ENCODE results near the gene UPP1.

Gene UPP1

DNA sequence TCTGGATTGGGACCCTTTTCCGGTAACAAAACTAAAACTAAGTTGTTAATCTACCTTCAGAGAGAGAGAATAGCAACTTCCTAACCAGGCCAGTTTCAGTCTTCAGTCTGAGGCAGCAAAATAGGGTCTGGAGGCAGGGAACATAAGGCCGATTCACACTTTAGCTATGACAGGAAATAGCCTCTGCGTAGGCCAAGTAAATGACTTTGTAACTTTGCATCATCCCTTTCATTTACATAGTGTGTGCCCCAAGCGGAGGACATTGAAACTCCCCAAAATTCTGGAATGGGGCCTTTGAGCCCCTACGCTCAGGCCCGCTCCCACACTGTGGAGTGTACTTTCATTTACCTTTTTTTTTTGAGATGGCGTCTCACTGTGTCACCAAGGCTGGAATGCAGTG lies 1.7 kb upstream of the UPP1 start:
- DNase-seq, result no peak

DNA sequence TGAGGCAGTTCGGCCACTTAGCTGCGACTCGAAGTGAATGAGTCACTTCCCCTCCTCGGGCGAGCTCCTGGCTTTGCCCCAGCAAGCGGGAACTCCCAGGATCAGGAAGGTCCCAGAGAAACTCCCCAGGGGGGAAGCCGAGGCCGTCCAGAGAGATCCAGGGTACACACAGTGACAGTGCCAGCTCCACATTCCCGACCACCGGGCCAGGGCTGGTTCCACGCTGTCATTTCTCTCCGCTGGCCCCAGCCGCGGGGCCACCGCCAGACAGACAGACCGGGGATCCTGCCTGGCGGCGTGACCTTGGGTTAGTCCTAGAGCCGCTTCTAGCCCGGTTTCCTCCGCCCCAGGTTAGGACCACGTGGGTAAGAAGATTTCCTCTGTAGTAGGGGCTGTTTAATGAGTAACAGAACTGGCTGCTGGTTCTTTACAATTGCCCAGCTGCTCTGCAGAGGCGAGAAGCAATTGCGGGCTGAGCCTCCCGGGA lies 463 bp upstream of the UPP1 start:
- no peak for DNase-seq

DNA sequence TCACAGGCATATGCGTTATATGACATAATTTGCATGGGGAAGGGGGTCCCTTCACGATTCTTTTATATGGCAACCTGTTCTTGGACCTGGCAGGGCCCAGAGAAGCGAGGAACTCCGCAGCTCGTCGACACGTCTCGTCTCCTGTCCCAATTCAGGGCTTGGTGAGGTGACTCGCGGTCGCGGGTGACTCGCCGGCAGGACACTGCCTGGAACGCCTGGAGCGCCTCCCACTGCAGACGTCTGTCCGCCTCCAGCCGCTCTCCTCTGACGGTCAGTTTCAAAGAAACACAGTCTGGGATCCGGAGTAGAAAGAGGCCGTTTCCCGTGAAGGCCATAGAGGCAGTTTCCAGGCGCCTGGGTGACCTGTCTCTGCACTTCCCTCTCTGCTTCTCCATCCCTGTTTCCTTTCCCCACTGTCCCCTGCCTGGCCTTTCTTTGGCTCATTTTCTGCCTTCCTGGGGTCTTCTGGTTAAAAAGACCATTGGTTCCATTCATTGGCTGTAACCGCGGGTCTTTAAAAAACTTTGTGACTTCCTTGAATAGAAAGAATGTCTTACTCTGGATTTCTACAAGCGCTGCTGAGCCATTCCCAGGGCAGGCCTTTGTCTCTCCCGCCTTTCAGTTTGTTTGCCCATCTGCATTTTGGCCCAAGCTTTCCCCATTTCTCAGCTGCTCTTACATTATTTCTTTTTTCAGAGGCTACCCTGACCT lies 1.2 kb downstream of the UPP1 start:
- DNase-seq, result no peak

GRCh38 chr7:48091506-48092433 lies 2.7 kb downstream of the UPP1 start:
- DNase-seq, result no peak

DNA sequence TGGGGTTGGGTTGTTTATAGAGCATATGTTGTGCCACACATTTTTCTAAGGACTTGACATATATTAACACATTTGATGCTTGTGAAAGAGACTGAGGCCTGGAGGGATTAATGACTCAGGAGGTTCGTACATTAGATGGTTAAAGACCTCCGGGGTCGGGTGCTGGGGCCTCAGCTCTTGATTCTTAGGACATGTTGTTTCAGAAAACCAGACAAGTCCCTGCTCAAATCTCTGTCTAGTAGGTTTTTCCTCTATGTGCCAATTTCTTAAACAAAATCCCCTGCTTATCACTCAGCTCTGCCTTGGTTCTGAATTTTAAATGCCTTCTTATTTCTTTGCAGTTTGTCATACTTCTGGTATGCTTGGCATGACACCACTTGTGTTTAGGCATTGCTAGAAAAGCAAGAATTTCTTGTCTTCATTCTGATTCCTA lies 5.8 kb downstream of the UPP1 start:
- no peak for DNase-seq

- DNase-seq, result no peak
These were observed 7.2 kb downstream of the UPP1 start for GRCh38 chr7:48096273-48096672.

DNA sequence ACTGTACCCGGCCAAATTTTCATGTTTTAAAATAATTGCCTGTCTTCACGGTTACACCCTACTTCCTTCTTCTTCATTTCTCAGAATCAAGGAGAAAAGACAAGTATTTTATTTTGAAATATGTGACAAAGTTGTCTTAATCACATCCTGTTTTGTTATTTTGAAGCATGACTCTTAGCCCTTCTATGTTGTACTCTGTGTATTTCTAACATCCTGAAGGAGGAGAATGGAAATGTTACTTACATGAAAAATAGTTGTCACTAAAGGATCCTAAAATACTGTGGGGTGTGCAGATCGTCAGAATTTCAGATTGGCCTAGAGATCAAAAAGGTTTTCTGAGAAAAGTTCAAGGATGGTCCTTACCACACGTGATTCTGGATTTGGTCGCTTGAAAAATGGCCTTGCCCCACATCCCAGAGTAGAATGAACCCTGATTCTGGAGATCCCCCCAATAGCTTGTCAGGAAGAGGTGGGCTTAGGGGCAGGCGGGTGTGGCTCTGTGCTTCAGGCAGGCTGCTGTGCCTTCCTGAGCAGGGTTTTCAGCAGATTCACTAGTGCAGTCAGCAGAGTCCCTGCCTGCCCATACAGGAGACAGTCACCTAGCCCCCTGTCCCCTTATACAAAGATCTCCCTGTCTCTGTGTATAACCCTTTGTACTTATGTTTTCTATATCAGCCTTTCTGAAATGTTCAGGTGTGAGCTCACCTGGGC lies 8.6 kb downstream of the UPP1 start:
- DNase-seq, result peak; percentile 26

GRCh38 chr7:48098846-48099245 lies 9.8 kb downstream of the UPP1 start:
- no peak for DNase-seq

DNA sequence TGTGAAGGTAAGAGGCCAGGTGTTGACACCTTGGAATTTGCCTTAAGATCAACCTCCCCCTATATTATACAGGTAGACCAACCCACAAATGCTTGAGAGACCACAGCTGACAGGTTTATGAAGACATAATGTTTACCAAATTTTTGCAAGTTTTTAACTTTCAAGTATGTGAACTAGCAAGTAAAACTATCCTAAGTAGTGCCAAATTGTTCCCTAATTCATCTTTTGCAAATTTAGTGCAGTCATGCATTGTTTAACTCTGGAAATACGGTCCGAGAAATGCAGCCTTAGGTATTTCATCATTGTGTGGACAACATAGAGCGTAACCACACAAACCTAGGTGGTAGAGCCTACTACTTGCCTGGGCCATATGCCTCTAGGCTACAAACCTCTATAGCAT lies 10.7 kb downstream of the UPP1 start:
- DNase-seq, result no peak

DNA sequence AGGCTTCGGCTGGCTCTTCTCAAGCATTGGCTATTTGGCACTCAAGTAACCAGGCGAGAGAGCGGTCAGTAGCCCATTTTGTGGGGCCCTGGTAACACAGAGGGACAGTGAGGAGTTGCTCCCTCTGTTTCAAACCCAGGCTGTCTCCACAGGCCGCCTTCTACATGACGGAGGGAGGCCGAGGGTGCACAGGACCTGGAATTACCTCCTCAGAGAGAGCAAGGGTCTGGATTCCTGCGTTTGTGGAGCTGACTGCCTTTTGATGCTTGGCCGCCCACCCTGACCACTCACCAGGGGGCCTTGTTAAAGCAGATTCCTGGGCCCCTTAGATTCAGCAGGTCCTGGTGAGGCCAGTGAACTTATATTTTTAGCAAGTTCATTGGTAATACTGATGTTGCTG lies 12.3 kb downstream of the UPP1 start:
- no peak for DNase-seq

DNA sequence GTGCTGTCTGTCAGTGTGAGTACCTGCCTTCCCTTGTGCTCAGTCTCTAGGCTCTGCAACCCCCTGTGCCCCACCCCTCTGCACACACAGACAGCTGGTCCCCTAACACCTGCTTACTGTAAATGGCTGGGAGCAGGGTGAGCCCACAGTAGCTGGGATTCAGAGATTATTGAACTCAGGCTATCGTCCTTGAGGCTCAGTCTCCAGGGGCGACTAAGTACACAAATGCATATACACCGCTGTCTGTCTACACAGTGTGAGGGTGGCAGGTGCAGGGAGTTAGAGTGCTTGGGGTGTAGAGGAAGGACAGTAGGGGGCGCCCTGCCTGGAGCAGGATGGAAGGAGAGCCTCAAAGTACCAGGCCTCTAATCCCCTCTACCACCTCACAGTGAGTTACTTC lies 12.9 kb downstream of the UPP1 start:
- DNase-seq, result no peak

DNA sequence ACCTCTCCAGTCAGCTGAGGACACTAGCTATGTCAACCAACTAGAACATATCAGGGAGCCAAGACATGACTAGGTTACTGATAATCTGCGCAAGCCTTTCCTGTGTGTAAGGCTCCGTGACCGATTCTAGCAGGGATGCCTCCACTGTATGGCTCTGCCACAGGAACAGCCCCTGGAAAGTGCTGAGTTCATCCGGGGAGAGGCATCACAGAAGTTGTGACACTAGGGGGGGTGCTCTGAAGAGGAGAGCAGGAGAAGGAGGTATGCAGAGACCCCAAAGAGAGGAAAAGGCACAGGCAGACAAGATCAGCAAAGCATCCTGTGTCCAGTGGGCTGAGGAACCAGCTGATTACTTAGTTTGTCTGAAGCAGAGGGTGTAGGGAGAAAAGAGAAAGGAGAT lies 13.5 kb downstream of the UPP1 start:
- no peak for DNase-seq

GRCh38 chr7:48105045-48105444 lies 16.0 kb downstream of the UPP1 start:
- no peak for DNase-seq

GRCh38 chr7:48106906-48107659 lies 18.0 kb downstream of the UPP1 start:
- no peak for DNase-seq

- DNase-seq, result no peak
These were observed 18.9 kb downstream of the UPP1 start for GRCh38 chr7:48107926-48108472.

DNA sequence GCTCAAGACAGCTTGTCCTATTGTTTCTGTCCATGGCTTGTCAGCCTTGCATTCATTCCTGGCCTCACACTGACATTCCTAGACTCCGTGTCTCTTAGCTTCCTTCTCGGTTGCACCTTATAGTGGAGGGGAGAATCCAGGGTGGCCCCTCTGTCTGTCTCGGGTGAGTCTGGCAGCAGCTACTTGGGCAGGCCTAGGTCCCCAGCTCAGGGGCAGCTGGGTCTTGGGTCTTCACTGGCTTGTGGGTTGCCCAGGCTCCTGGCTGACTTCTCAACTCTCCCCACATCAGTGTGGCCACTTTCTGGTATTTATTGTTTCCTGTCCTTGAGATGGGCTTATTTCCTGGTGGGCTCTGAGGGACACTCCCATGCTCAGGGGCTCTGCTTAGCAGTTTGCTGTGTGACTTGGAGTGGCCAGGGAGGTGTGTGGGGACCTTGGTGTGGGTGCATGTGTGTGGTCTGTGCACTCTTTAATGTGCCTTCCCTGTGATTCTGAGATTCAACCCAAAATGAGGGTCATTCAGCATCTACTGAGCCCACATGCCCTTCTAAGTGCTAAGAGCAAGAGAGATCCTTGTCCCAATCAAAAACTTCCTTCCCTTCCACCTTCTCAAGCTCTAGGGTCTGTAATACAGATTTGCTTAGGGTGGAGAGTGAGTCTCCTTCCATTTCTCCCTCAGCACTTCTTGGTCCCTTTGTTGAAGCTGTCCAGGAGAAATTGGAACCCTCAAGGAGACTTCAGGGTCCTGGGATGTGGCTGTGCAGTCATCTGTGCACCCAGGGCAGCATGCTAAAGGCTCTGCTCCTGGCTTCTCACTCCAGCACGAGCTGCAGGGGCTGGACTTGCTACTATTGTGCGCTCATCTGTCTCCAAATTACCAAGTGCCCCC lies 20.1 kb downstream of the UPP1 start:
- DNase-seq, result no peak

DNA sequence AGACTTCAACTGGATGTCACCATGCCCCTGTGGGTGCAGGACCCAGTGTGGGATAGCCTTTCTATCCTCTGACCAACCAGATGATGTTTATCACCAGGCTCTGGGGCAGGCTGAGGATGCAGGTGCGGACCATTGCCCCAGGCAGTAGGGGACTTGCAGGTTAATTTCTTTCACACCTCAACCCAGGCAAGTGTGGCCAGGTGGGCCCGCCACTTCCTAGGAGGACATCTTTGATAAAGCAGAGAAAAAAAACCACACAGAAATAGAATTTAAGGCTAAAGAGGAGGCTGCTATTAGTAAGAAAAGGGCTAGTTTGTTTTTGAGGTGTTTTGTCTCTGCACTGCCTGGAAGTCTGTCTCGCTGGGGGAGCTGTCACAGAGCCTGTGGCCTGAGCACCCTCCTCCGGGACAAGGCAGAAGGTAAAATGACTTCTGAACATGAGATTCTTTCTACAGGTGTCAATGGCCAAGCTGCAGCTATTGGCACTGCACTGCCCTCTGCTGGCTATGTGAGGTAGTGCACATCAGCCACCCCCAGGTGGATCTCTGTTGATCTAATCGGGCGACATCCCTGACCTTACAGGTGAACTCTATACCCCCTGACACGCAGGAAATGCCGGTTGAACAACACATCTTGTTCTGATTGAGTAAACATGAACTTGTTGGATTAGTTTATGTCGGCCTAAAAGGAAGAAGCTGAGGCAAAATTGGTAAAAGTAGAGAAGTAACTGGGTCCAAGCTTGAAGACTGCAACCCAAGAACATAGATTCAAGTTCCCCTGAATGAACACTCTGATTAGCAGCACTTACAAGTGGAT lies 21.0 kb downstream of the UPP1 start:
- peak; percentile 92 for DNase-seq

- DNase-seq, result no peak
These were observed 21.8 kb downstream of the UPP1 start for GRCh38 chr7:48110868-48111267.

GRCh38 chr7:48111596-48111995 lies 22.5 kb downstream of the UPP1 start:
- DNase-seq, result no peak

- DNase-seq, result no peak
These were observed 23.5 kb downstream of the UPP1 start for GRCh38 chr7:48112401-48113165.
